H1 (cell line): ENCODE results near the gene NRL. TPM values are rescaled to one million over a fixed set of nuclear protein-coding genes. Genes with fewer than 3 reads are reported as not detected.
A peak's percentile ranks its signal among the peaks of the same experiment; 100 is the strongest.

Experiments used
- CEBPB ChIP-seq: IDR thresholded peaks from 2 replicates; pipeline ENCODE4 v1.6.1; 2012; ENCODE audit warnings: low read depth, low read length
- CREB1 ChIP-seq: IDR thresholded peaks from 2 replicates; pipeline ENCODE4 v1.6.1; 2012; ENCODE audit warnings: inconsistent platforms
- CTBP2 ChIP-seq: IDR thresholded peaks from 2 replicates; pipeline ENCODE4 v1.7.0; 2011; ENCODE audit warnings: borderline replicate concordance, mild to moderate bottlenecking, moderate library complexity, mixed read lengths, low read length; ENCODE audit not compliant: insufficient read depth, insufficient read length
- E2F6 ChIP-seq: IDR thresholded peaks from 2 replicates; pipeline ENCODE4 v1.6.1; 2012; ENCODE audit warnings: inconsistent platforms
- EP300 ChIP-seq, 2 experiments: IDR thresholded peaks; 1 replicate in 1 of 2; 2 replicates in 1 of 2; pipeline ENCODE4 v1.6.1; 2011 to 2012; ENCODE audit warnings: low read depth in 2 of 2, low read length in 2 of 2, mild to moderate bottlenecking in 2 of 2, borderline replicate concordance in 1 of 2, inconsistent platforms in 1 of 2, moderate library complexity in 1 of 2
- EZH2 ChIP-seq: fragments of 200-600 bp; sonication (generic); IDR thresholded peaks from 2 replicates; pipeline ENCODE4 v1.7.1; 2012; ENCODE audit warnings: low read depth, mild to moderate bottlenecking, moderate library complexity, low read length, inconsistent platforms; ENCODE audit not compliant: severe bottlenecking
- GABPA ChIP-seq: IDR thresholded peaks from 2 replicates; pipeline ENCODE4 v1.6.1; 2011; ENCODE audit warnings: mild to moderate bottlenecking, low read length, moderate library complexity, borderline replicate concordance; ENCODE audit not compliant: insufficient read depth
- JUND ChIP-seq: IDR thresholded peaks from 2 replicates; pipeline ENCODE4 v1.6.1; 2011; ENCODE audit warnings: mild to moderate bottlenecking, improper control_type of control experiment, low read length
- KDM5A ChIP-seq: fragments of 200-600 bp; IDR thresholded peaks from 2 replicates; pipeline ENCODE4 v1.7.1; 2012; ENCODE audit warnings: mild to moderate bottlenecking, low read length, inconsistent platforms, mixed read lengths
- MAFK ChIP-seq: IDR thresholded peaks from 2 replicates; pipeline ENCODE4 v1.6.1; 2012; ENCODE audit warnings: low read depth, mild to moderate bottlenecking, improper control_type of control experiment, low read length
- POLR2A ChIP-seq, 2 experiments: IDR thresholded peaks; 1 replicate in 1 of 2; 2 replicates in 1 of 2; pipeline ENCODE4 v1.6.1; 2011; ENCODE audit warnings: low read depth in 2 of 2, low read length in 2 of 2, mild to moderate bottlenecking in 2 of 2; ENCODE audit errors: control extremely low read depth in 1 of 2
- POLR2AphosphoS5 ChIP-seq: IDR thresholded peaks from 2 replicates; pipeline ENCODE4 v1.6.1; 2011; ENCODE audit warnings: low read depth, low read length
- RFX5 ChIP-seq: IDR thresholded peaks from 2 replicates; pipeline ENCODE4 v1.6.1; 2011; ENCODE audit warnings: low read depth, low read length, improper control_type of control experiment, borderline replicate concordance
- RNF2 ChIP-seq: fragments of 200-900, 300-1000 bp; sonication (generic); IDR thresholded peaks from 2 replicates; pipeline ENCODE4 v1.7.1; 2016; ENCODE audit warnings: borderline replicate concordance, low read depth, mild to moderate bottlenecking, antibody characterized with exemption, low read length; ENCODE audit not compliant: poor library complexity, severe bottlenecking; ENCODE audit errors: missing control alignments
- RXRA ChIP-seq: IDR thresholded peaks from 2 replicates; pipeline ENCODE4 v1.6.1; 2011; ENCODE audit warnings: low read depth, mild to moderate bottlenecking, low read length, moderate library complexity; ENCODE audit not compliant: insufficient read depth
- SAP30 ChIP-seq: fragments of 300-600 bp; sonication (generic); IDR thresholded peaks from 2 replicates; pipeline ENCODE4 v1.7.1; 2012; ENCODE audit warnings: low read length, moderate library complexity, mild to moderate bottlenecking, inconsistent platforms; ENCODE audit not compliant: insufficient read depth, insufficient replicate concordance
- SIRT6 ChIP-seq: IDR thresholded peaks from one replicate; pipeline ENCODE4 v1.7.1; 2012; ENCODE audit warnings: low read length, inconsistent platforms
- SP1 ChIP-seq: IDR thresholded peaks from 2 replicates; pipeline ENCODE4 v1.6.1; 2011; ENCODE audit warnings: low read depth, low read length
- SRF ChIP-seq: IDR thresholded peaks from 2 replicates; pipeline ENCODE4 v1.6.1; 2011; ENCODE audit warnings: mild to moderate bottlenecking, low read depth, low read length, moderate library complexity
- TAF7 ChIP-seq: optimal IDR thresholded peaks from 2 replicates; pipeline ENCODE3; 2011; ENCODE audit warnings: low read depth, mild to moderate bottlenecking, inconsistent platforms, low read length, moderate library complexity, borderline replicate concordance
- TBP ChIP-seq: IDR thresholded peaks from 2 replicates; pipeline ENCODE4 v1.6.1; 2011; ENCODE audit warnings: low read depth, low read length, improper control_type of control experiment
- USF2 ChIP-seq: IDR thresholded peaks from 2 replicates; pipeline ENCODE4 v1.6.1; 2011; ENCODE audit warnings: low read length, improper control_type of control experiment
- polyA plus RNA-seq, 7 experiments: library from polyadenylated mRNA; depleted of rRNA in 3 of 7; stranded (reverse) in 5 of 7; unstranded in 2 of 7; fragments of >200 nt in 5 of 7; fragments of 200-250 nt in 2 of 7; gene quantifications; 1 replicate in 5 of 7; 2 replicates in 1 of 7; 4 replicates in 1 of 7; pipeline versions ENCODE4 v1.2.1 to v1.2.3, GENCODE V29; 2011 to 2013; ENCODE audit warnings: missing spikeins in 2 of 7, mixed read lengths in 2 of 7
- total RNA-seq: library from RNA; stranded (reverse); fragmentation: NEBNext Ultra II Directional; extraction: Animal tissue kit (Norgen Biotek cat#: 25700); gene quantifications from 2 replicates; pipeline ENCODE4 v1.2.1, GENCODE V29; 2021

NRL gene
- total and polyA plus RNA-seq, 2 of the 8 experiments (the other 6 are each of a cell fraction or from before 2014, with no cell fraction given): 1.1 to 2.2 TPM

- TF ChIP-seq TAF7 (peak; percentile 29), CEBPB (0 out of 2 replicates have a peak, but pooled peaks have one; percentile 13), KDM5A (no peak), USF2 (peak; percentile 81), GABPA (no peak), CREB1 (peak; percentile 94), SAP30 (peak; percentile 28), CTBP2 (no peak), POLR2A (IDR thresholded peaks at IDR 0.05; ENCODE audit: control extremely low read depth in 1 of 2, low read depth in 2 of 2, low read length in 2 of 2) (peak; percentile 45 to 75), POLR2AphosphoS5 (peak; percentile 69), EZH2 (no peak), MAFK (no peak), JUND (no peak), TBP (peak; percentile 66), EP300 (IDR thresholded peaks at IDR 0.05; ENCODE audit: borderline replicate concordance in 1 of 2, low read depth in 2 of 2, low read length in 2 of 2) (no peak), SP1 (peak; percentile 99), RXRA (no peak), SIRT6 (no peak), RFX5 (0 out of 2 replicates have a peak, but pooled peaks have one; percentile 8), E2F6 (peak; percentile 77), RNF2 (no peak), SRF (no peak)
Measured at GRCh38 chr14:24114532-24115421, at the start of gene NRL, which contains the start of gene DCAF11 (continued).
